ENCODE results near the gene UFC1. TPM values are rescaled to one million over a fixed set of nuclear protein-coding genes. Genes with fewer than 3 reads are reported as not detected.

UFC1 gene
- total and polyA plus RNA-seq, 2 experiments from 2014 or later: 57.5 to 77.0 TPM

DNA sequence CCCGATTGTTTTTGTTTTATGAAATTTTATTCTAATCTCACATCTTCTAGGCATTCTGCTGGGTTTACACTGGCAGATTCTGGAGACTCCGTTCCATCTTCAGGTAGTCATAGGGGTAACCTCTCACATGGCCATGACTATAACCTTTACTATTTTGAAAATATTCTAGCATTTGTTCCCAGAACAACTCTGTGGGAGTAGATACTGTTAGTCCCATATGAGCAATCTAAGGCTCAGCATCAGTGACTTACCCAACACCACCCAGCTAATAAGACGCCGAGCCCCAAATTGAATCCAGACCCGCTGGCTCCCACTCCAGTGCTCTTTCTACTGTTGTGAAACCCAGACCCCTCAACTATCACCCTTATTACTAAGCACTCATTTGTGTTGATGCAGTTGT, 35.3 kb downstream of the UFC1 start (continued):
- TF ChIP-seq EZH2phosphoT487 (IDR thresholded peaks at IDR 0.05; ENCODE audit: unreplicated experiment): no peak
- no peak for TF ChIP-seq JUNB (IDR thresholded peaks at IDR 0.05; ENCODE audit: unreplicated experiment)

GRCh38 chr1:161190962-161191521, 37.3 kb downstream of the UFC1 start:
- no peaks in the 10 kb centered on the region for H3K79me2 ChIP-seq (replicated peaks; ENCODE audit: insufficient read depth)
- H3K36me3 ChIP-seq (ENCODE audit: insufficient read depth): no peaks in the 10 kb centered on the region
- H3K4me3 ChIP-seq: no peak overlapping the region
- H4K20me1 ChIP-seq (replicated peaks; ENCODE audit: insufficient read depth): no peaks in the 10 kb centered on the region
- H2AFZ ChIP-seq: no peak overlapping the region
- 0 out of 2 replicates have a peak overlapping the region, but pooled peaks have one; percentile 9 for H3K27ac ChIP-seq (ENCODE audit: low read depth)
- Mint-ChIP-seq H3K27ac (peak overlapping the region; percentile 59; the same call in 1 of the 2 replicates), H3K4me1 (peaks cover 12% of the 10 kb centered on the region), H3K4me3 (no peak overlapping the region), H3K9me3 (no peaks in the 10 kb centered on the region), H3K36me3 (ENCODE audit: low read depth) (peaks cover 11% of the 10 kb centered on the region; the same call in 2 of the 3 replicates), H3K27me3 (ENCODE audit: insufficient read depth, low read depth, poor library complexity) (peaks cover 5% of the 10 kb centered on the region)
- no peaks in the 10 kb centered on the region for H3K27me3 ChIP-seq (ENCODE audit: insufficient read depth)
- 0 out of 2 replicates have a peak, but pooled peaks cover 3% of the 10 kb centered on the region for H3F3A ChIP-seq (replicated peaks; ENCODE audit: low read depth)
- ATAC-seq (peak; percentile 24), DNase-seq (ENCODE audit: low spot score) (peak; percentile 45)
- H3K4me1 ChIP-seq (ENCODE audit: insufficient read depth): peaks cover 2% of the 10 kb centered on the region; the same call in 1 of the 2 replicates
- no peaks in the 10 kb centered on the region for H3K9me2 ChIP-seq (ENCODE audit: insufficient read depth)
- TF ChIP-seq POLR2AphosphoS5 (IDR thresholded peaks at IDR 0.05; ENCODE audit: low read depth): no peak
- TF ChIP-seq EZH2 (IDR thresholded peaks at IDR 0.05; ENCODE audit: low read depth, unreplicated experiment): no peak
- no peak for TF ChIP-seq JUNB (IDR thresholded peaks at IDR 0.05; ENCODE audit: unreplicated experiment)
- no peak for TF ChIP-seq STAT1 (IDR thresholded peaks at IDR 0.05; ENCODE audit: unreplicated experiment)
- TF ChIP-seq, protein P1, sequence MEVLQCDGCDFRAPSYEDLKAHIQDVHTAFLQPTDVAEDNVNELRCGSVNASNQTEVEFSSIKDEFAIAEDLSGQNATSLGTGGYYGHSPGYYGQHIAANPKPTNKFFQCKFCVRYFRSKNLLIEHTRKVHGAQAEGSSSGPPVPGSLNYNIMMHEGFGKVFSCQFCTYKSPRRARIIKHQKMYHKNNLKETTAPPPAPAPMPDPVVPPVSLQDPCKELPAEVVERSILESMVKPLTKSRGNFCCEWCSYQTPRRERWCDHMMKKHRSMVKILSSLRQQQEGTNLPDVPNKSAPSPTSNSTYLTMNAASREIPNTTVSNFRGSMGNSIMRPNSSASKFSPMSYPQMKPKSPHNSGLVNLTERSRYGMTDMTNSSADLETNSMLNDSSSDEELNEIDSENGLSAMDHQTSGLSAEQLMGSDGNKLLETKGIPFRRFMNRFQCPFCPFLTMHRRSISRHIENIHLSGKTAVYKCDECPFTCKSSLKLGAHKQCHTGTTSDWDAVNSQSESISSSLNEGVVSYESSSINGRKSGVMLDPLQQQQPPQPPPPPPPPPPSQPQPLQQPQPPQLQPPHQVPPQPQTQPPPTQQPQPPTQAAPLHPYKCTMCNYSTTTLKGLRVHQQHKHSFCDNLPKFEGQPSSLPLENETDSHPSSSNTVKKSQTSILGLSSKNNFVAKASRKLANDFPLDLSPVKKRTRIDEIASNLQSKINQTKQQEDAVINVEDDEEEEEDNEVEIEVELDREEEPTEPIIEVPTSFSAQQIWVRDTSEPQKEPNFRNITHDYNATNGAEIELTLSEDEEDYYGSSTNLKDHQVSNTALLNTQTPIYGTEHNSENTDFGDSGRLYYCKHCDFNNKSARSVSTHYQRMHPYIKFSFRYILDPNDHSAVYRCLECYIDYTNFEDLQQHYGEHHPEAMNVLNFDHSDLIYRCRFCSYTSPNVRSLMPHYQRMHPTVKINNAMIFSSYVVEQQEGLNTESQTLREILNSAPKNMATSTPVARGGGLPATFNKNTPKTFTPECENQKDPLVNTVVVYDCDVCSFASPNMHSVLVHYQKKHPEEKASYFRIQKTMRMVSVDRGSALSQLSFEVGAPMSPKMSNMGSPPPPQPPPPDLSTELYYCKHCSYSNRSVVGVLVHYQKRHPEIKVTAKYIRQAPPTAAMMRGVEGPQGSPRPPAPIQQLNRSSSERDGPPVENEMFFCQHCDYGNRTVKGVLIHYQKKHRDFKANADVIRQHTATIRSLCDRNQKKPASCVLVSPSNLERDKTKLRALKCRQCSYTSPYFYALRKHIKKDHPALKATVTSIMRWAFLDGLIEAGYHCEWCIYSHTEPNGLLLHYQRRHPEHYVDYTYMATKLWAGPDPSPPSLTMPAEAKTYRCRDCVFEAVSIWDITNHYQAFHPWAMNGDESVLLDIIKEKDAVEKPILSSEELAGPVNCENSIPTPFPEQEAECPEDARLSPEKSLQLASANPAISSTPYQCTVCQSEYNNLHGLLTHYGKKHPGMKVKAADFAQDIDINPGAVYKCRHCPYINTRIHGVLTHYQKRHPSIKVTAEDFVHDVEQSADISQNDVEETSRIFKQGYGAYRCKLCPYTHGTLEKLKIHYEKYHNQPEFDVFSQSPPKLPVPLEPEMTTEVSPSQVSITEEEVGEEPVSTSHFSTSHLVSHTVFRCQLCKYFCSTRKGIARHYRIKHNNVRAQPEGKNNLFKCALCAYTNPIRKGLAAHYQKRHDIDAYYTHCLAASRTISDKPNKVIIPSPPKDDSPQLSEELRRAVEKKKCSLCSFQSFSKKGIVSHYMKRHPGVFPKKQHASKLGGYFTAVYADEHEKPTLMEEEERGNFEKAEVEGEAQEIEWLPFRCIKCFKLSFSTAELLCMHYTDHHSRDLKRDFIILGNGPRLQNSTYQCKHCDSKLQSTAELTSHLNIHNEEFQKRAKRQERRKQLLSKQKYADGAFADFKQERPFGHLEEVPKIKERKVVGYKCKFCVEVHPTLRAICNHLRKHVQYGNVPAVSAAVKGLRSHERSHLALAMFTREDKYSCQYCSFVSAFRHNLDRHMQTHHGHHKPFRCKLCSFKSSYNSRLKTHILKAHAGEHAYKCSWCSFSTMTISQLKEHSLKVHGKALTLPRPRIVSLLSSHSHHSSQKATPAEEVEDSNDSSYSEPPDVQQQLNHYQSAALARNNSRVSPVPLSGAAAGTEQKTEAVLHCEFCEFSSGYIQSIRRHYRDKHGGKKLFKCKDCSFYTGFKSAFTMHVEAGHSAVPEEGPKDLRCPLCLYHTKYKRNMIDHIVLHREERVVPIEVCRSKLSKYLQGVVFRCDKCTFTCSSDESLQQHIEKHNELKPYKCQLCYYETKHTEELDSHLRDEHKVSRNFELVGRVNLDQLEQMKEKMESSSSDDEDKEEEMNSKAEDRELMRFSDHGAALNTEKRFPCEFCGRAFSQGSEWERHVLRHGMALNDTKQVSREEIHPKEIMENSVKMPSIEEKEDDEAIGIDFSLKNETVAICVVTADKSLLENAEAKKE (CRISPR knock-in tag; IDR thresholded peaks at IDR 0.05): no peak
- no peak for TF ChIP-seq NANOG (IDR thresholded peaks at IDR 0.05; ENCODE audit: borderline replicate concordance)
- TF ChIP-seq ZNF331 (CRISPR knock-in tag; IDR thresholded peaks at IDR 0.05; ENCODE audit: low read depth): no peak
- TF ChIP-seq ZNF114 (CRISPR knock-in tag; IDR thresholded peaks at IDR 0.05): no peak
- no peak for TF ChIP-seq EZH2phosphoT487 (IDR thresholded peaks at IDR 0.05; ENCODE audit: unreplicated experiment)
- no peak for TF ChIP-seq CREB1 (CRISPR knock-in tag; IDR thresholded peaks at IDR 0.05; ENCODE audit: low read depth)
- H3K4me2 ChIP-seq: peak overlapping the region; percentile 48
